NCI-H1048 (cell line): ENCODE measurements around the gene ZFP36.
A peak's percentile ranks its signal among the peaks of the same experiment; 100 is the strongest.

Experiments used
- DNase-seq: peaks from one replicate; lab custom pipeline; 2025; lab: John Stamatoyannopoulos, UW

The ZFP36 gene

GRCh38 chr19:39384839-39385568 is 21.6 kb upstream of the ZFP36 start:
- DNase-seq: no peak

GRCh38 chr19:39385629-39386411 is 20.8 kb upstream of the ZFP36 start:
- no peak for DNase-seq

- no peak for DNase-seq
These were observed 20.1 kb upstream of the ZFP36 start for GRCh38 chr19:39386557-39386956.

DNA sequence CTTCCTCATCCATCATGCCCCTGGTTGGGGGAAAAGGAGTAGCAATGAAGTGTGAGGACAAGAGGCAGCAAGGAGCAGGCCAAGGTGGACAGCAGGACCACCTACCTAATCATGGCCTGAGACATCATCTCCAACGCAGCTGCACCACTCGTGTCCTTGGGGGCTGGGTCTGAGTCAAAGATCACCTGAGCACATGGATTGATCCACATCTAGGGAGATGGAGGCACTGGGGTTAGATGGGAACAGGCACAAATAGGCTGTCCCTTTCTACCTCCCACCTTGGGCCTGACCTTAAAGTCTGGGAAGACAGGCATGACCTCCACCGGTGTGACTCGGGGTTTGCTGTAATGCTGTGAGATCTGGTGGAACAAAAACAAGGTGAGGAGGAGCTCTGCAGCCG is 18.0 kb upstream of the ZFP36 start:
- no peak for DNase-seq

DNA sequence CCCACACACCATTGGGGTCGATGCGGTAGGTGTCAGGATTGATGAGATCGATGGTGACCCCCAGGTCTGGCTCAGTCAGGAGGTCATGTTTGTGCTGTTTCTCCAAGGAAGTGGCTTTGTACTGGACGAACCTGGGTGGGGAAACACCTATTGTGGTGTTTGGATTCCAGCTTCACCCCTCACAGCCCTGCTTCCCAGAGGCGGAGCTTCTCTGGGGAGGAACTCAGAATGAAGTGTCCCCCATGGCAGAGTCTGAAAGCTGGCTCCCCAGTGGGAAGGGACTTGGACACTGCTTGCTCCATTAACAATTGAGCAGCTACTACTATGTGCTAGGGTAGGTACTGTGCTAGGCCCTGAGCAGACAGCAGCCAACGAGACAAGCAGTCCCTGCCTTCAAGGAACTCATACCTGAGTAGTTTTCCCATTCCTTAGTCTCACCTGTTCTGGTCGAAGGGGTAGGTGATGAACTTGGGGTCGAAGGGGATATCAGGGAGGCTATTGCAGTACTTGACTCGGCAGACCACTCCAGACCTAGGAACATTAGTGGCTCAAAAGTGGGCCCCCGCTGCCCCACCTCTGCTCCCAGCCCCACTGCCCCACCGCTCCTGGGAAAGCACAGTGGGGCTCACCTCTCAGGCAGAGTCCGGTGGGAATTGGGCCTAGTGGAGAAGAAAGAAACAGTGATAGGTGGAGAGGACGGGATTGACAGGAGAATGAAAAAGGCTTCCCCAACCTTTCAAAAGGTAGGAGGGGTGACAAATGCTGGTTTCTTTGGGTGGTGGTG is 16.8 kb upstream of the ZFP36 start:
- DNase-seq: no peak

- no peak for DNase-seq
These were observed 16.2 kb upstream of the ZFP36 start for GRCh38 chr19:39390451-39390750.

DNA sequence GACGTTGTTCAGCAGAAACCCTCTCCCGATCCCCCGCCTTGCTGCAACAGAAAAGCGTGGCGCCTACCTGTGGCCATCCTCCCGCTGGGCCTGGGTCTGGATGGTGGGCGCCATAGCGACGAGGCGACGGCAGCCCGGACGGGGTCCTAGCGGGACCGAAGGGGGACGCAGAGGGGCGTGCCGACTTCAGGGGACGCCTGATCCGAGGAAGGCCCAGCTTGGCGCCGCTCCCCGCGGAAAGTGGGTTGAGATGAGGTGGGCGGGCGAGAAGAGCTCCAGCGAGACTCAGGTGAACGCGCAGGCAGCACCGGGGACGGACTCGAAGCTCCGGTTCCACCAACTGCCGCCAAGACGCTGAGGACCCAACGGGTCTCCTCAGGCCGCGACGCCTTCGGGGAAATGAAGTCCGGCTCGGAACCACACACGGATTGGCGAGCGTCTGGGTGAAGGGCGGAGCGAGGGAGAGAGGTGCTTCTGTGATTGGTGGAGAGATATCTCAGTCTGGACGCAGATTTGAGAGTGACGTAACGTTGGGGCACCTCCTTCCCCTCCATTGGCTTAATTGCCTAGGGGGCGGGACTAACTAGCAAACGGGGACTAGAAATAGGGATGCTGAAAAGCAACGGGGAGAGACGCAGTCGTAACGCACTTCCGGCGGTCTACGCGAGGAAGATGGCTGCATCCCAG is 15.8 kb upstream of the ZFP36 start, which contains the start of the genes MED29 and PAF1:
MED29 (plus strand) TSS at position 628 of the 687 bp plus-strand sequence; CDS start at position 673, 45 bp downstream.
PAF1 (minus strand) TSS at position 356 of the 687 bp plus-strand sequence; CDS start at position 114, 242 bp downstream.
- DNase-seq: peak; percentile 95

DNA sequence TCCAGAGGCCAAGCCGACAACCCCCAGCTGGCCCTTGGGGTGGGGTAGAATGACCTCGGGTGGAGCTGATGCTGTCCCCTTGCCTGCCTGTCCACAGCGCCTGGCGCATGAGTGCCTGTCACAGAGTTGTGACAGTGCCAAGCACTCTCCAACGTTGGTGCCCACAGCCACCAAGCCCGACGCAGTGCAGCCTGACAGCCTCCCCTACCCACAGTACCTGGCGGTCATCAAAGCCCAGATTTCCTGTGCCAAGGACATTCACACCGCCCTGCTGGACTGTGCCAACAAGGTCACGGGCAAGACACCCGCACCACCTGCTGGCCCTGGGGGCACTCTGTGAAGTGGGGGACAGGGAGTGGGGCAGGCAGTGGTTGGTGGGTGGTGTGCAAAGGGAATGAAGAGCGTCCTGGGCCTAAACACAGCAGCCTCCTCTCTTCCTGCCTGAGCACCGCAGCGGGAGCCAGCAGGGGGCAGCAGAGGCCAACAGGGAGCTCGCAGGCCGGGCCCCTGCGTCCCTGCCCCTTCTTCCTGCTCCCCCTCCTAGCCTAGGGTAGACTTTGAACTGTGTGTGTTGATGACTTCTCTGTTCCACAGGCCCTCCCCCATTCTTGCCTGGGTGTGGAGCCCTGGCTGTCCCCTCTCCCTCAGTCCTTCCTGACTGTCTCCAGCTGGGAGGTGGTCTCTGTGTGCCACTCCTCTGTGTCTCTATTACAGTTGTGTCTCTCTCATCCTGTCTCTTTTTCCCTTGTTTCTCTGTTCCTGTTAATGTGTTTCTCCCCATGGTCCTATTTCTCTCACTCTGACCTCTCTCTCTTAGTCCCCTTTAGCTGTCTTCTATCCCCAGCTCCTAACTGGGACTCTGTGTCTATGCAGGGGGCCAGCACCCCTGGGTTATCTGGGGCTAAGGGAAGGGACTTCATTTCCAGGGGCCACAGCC is 9.0 kb upstream of the ZFP36 start:
- DNase-seq: peak; percentile 73

GRCh38 chr19:39398297-39398864 is 8.3 kb upstream of the ZFP36 start:
- DNase-seq: no peak

DNA sequence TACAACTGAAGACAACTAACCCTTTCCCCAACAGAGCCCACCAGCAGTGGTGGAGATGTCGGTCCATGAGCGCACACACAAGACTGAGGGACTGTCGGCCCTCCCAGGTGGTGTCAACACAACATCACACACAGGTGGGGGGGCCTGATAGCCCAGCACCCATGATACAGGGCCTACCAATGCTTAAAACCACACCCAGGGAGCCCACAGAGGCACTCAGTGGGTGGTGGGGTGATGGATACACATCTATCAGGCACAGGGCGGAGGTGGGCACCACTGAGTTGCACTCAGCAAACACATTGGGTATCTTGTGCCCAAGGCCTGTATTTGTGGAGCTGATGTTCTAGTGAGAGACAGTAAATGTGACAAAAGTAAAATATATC is 7.0 kb upstream of the ZFP36 start:
- DNase-seq: no peak

- DNase-seq: no peak
These were observed 6.6 kb upstream of the ZFP36 start for GRCh38 chr19:39400061-39400460.

GRCh38 chr19:39401070-39401548 is 5.5 kb upstream of the ZFP36 start:
- no peak for DNase-seq

DNA sequence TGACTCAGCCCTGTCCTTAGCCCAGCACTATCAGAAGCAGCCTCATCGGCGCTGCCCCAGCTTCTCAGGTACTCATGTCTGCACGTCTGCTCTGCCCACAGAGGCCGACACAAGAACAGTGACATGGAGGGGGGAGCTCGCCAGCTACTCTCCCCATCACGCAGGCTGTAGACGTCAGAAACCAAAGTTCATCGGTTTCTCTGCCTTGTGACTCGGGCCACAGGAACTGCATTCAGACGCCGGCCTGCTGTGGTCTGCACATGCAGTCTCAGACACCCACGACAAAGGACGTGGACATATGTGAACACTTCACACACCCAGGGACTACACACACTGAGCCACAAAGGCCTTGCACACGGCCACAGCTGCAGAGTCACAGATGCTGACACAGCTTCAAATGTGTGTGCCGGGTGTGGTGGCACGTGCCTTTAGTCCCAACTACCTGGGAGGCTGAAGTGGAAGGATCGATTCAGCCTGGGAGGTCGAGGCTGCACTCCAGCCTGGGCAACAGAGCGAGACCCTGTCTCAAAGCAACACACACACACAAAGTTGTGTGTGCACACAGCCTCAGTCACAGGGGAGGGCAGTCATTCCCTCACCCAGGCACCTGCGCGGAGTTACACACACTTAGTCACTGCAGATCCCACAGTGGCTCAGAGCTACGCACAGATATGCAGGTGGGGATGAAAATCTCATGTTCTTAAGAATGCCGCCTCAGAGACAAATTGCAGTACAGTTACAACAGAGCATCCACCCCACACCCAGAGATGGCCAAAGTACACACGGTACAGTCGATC is 4.9 kb upstream of the ZFP36 start:
- no peak for DNase-seq

- no peak for DNase-seq
These were observed 4.0 kb upstream of the ZFP36 start for GRCh38 chr19:39402346-39403300.

DNA sequence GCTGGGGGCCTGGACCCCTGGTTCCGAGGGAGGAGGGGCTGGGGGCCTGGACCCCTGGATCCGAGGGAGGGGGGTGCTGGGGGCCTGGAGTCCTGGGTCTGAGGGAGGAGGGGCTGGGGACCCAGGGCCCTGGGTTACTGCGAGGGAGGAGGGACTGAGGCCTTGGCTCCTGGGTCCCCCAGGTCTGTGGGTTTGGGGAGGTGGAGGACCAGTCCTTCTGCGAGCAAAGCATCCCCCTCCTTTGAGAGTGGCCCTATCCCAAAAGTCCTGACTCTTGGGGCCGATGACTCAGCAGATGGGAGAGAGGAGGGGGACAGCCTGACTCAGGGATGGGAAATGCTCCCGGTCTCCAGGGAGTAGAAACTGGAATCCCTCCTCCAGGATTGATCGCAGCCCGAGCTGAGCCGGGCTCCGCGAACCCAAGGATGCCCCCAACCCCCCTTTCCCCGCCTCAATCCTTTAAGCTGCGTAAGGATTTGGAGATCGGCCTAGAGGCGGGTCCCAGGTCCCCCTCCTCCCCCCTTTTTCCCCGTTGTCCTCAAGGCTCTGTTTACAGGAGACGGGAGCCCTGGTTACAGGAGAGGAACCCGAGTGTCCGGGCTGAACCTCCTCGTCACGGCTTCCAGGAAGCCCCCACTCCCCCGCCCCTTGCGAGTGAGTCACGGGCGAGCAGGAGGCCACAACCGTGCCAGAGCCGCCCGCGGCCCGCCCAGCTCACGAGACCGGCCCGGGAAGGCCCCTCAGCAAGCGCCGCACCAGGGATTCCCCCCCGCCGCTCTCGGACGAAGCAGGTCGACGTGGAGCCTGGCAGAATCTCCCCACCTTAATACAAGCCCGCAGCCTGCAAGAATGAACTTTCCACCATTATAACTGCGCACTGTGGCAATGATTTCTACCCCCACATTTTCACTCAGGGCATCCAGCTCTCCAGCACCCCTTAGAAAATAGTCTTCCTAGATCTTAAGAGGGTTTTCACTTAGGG is 3.0 kb upstream of the ZFP36 start:
- DNase-seq: no peak

DNA sequence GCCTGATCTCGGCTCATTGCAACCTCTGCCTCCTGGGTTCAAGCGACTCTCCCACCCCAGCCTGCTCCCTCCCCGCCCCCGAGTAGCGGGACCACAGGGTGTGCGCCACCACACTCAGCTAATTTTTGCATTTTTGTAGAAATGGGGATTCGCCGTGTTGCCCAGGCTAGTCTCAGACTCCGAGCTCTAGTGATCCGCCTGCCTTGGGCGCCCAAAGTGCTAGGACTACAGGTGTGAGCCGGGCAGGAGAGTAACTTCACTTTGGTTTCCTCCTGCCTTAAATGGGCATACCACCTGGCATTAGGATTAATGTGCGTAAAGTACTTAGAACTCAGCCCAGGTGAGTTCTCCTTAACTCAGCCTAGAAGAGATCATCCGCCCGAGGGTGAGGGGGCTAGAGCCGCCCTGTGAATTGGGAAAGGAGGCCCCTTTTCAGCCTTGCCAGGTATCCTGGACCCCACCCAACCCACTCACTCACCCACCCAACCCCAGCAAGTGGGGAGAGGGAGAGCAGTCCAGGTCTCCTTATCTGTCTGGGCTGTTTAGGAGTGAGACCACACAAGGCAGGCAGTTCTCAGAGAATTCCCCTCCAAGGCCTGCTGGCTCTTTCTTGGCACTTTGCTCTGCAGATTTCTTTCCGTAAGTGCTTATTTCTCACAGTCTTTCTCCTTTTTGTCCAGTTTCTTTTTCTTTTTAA is 1.2 kb upstream of the ZFP36 start:
- DNase-seq: no peak
